ENCODE measurements around the gene GRIK5. TPM values are rescaled to one million over a fixed set of nuclear protein-coding genes. Genes with fewer than 3 reads are reported as not detected.
"Not testable (repeated sequence)": the region's sequence is repeated elsewhere in the genome, so short reads cannot be mapped to it uniquely, and the experiment has no call there.

GRIK5 gene
- polyA plus RNA-seq, 10 donors: 1.8 to 4.3 (median 3.1) TPM

DNA sequence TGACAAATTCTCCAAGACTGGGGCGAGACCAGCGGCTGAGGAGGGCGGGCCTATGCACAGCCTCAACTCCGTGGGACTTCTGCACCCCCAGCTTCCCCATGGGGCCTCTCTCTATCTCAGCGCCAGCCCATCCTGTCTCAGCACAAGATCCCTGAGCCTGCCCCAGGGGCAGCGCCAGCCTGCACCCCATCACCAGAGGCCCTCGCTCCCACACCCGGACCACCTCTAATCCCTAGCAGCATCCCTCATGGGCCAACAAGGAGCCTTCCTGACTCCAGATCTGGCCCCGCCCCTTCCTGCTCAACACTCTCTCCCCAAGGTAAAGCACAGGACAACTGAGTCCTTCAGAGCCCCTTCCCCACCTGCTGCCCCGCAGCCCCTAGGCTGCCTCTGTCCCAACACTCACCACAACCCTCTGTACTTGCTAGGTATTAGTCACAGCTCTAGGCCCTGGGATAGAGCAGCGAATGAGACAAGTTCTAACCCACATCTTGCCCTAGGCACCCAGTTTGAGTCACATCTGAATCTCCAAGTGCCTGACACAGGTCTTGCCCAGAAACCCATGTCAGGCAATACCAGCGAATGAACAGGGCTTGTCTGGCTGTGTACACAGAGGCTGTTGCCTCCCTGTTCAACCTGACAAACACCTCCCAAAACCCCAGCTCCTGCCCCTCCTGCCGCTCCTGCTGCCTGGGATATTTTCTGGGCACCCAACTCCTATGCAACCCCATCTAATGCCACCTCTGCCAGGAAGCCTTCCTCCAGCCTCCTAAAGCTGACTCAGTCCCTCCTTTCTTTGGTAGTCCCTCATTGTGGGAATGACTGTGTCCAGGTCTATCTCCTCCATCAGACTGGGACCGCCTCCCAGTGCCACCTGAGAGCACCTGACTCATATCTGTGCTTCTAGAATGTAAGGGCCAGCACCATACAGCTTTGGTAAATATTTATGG lies 18.6 kb downstream of the GRIK5 start:
- DNase-seq: no peak

DNA sequence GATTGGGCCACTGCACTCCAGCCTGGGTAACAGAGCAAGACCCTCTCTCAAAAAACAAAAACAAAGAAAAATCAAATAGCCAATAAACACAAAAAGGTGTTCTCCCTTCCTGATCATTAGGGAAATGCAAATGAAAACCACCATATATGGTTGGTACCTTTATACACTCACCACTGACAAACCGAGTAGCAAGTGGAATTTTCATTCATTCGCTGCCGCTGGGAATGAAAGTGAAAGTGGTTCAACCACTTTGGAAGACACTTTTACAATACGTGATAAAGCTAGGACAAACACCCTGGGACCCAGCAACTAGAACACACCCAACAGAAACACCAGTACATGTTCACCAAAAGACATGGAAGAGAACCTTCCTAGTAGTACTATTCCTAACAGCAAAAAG lies 21.0 kb downstream of the GRIK5 start:
- DNase-seq: no peak

DNA sequence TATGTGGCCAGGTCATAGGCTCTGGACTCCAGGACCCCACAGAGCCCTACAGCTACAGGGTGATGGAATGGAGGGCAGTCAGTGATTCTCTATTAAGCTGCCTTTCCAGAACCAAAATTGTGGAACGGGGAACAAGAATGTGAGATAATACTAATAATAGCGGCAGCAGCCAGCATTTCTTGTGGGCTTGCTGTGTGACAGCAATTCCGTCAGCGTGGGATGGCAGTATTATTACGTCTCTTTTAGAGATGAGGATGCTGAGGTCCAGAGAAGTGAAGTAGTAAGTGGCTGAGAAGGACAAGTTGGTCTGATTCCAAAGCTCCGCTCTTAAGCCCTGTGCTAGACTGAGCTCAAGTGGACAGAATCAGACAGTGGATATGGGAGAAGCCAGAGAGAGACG lies 24.4 kb downstream of the GRIK5 start:
- no peak for DNase-seq

DNA sequence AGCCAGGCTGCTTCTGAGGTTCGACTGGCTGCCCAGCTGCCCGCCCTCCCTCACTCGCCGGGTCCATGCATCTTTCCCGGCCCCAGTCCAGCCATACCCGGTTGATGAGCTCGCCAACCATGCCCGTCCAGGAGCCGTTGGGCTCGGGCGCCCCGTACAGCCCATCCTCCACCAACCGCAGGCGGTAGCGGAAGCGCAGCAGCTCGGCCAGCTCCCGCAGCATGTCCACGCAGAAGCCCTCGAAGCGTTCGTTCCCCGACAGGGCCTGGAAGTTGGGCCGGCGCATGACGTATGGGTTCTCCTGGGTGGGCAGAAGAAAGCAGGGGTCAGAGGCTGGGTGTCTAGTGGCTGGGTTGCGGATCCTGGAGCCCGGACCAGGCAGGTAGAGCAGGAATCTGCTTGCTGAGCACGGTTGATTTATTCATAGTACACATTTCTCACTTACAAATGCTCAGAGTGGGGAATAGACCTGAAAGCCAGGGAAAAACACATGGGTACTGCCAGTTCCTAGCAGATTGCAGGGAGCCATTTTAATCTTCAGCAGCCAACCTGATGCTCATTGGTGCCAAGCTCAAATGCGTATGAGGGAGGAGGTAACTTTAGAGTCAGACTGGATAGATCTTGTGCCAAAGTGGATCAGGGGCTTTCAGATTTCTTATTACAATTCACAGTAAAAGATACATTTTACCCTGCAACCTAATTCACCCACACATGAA lies 27.4 kb downstream of the GRIK5 start:
- no peak for DNase-seq

DNA sequence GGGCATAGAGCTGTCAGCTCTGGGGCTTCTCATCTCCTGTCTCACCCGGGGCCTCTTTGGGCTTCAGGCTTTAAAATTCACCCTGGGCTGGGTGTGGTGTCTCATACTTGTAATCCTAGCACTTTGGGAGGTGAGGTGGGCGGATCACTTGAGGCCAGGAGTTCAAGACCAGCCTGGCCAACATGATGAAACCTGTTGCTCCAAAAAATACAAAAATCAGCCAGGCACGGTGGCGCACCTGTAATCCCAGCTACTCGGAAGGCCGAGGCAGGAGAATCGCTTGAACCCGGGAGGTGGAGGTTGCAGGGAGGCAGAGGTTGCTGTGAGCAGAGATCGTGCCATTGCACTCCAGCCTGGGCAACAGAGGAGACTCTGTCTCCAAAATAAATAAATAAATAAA lies 29.5 kb downstream of the GRIK5 start:
- not testable (repeated sequence) for DNase-seq

DNA sequence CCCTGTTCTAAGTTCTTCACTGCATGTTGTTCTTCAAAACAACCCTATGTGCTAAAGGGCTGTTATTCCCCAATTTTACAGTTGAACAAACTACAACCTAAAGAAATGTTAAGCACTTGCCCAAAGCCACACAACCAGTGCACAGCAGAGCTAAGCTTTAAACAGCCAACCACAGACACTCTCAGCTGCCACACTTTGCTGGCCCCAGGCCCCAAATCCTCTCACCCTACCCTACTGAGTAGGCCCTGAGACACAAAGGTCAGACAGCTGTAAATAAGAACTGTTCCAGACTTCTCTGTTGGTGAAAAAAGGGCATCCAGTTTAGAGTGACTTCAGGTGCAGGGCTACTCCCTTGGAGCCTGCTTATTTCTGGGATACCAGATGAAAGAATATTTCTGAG lies 30.0 kb downstream of the GRIK5 start:
- DNase-seq: no peak

DNA sequence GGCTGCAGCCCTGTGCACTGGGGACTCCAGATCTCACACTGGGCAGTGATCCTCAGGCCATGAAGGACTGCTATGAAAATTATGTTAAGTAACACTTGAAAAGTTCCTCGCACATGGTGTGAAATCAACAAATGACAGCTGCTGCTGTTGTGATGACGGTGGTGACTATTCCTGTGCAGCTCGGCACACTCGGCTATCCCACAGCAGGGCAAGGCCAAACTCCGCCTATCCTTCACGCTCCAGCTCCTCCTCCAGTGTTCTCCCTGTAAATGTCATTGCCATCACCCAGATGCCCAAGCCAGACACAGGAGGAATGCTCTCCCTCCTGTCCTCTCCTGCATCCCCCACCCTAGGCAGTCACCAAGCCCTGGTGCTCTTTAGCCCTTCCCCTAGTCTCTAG lies 31.3 kb downstream of the GRIK5 start:
- peak; percentile 18 to 43 (median 24) for DNase-seq

DNA sequence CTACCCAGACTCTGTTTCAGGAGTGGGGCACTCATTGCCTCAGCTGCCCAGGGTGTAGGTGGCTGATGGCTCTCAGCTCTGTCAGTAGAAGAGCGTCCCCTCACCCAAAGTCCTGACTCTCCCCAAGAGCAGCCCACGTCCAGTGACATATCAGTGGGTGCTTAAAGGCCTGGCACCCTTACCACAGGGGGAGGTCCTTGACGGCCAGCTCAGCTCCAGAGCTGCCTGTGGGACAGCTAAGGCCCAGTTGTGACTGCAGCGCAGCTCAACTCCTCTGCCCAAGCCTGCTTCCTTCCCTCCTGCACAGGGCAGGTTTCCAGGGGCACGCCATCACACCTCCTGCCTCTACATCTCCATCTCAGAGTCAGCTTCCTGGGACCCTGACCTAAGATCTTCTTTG lies 32.4 kb downstream of the GRIK5 start:
- no peak for DNase-seq

DNA sequence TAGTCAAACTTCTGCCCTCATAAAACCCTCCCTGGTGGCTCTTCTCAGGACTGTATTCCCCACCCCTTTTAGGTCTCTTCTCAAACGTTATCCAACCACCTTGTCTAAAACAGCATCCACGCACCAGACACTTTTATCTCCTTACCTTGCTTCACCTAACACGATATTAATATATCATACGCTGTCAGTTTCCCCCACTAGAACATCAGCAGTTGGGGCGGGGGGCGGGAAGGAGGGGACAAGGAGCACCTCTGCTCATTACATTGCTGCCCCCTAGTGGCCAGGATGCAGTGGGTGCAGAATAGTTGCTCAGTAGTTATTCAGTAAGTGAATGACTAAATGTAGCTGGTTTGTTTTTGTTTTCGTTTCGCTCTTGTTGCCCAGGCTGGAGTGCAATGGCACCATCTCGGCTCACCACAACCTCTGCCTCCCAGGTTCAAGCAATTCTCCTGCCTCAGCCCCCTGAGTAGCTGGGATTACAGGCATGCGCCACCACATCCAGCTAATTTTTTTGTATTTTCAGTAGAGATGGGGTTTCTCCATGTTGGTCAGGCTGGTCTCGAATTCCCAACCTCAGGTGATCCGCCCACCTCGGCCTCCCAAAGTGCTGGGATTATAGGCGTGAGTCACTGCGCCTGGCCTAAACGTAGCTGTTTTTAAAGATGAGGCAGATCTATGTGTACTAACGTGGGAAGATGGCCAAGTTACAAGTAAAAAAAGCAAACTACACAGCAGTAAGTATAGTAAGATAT lies 35.2 kb downstream of the GRIK5 start:
- peak; percentile 49 to 73 (median 68) for DNase-seq

DNA sequence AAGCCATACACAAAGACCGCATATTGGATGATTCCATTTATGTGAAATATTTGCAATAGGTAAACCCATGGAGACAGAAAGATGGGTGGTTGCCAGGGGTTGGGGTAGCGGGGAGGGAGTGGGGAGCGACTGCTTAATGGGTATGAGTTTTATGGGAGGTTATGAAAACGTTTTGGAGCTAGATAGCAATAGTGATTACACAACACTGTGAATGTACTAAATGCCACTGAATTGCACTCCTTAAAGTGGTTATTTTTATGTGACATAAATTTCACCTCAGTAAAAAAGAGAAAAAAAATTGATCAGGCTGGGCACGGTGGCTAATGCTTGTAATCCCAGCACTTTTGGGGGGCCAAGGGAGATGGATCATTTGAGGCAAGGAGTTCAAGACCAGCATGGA lies 36.6 kb downstream of the GRIK5 start:
- no peak for DNase-seq

DNA sequence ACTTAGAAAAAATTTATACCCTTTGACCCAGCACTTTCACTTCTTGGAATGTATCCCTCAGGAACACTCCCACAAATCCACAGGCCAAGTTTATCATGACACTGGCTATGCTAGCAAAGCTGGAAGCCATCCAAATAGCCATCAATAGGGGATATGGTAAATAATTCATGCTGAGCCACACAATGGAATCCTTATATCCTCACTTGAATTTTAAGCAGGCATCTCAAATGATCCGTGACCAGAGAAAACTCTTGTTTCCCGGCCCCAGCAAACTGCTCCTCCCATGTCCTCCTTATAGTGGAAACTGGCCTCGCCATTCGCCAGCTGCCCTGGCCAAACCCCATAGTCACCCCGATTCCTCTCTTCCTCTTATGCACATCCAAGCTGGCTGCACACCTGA lies 37.6 kb downstream of the GRIK5 start:
- DNase-seq: peak; percentile 34 to 71 (median 40)

DNA sequence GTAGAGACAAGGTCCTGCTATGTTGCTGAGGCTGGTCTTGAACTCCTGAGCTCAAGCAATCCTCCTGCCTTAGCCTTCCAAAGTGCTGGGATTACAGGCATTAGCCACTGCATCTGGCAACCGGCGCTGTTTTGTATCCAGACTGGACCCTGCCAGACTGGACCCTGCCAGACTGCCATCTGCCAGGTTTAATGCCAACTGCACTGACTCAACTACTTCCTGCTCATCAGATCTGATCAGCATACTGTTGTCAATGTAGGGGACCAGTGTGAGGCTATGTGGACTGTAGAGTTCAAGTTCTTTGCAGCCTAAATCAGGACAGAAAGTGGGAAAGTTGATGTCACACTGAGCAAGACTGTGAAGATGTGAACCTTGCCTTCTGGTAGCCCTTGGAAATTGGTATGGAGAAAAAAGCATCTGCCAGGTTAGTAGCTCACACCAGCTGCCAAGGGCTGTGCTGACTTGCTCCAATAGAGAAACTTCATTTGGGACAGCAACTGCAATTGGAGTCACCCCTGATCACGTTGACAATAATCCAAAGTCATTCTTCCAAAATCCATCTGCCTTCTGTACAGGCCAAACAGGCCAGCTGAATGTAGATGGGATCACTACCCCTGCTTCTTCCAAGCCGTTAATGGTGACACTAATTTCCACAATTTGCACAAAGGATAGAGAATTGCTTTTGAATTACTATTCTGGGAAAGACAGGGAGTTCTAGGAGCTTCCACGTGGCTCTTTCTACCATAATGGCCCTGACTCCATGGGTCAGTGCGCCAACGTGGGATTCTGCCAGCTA lies 39.2 kb downstream of the GRIK5 start:
- DNase-seq: peak; percentile 18 to 53 (median 22)

DNA sequence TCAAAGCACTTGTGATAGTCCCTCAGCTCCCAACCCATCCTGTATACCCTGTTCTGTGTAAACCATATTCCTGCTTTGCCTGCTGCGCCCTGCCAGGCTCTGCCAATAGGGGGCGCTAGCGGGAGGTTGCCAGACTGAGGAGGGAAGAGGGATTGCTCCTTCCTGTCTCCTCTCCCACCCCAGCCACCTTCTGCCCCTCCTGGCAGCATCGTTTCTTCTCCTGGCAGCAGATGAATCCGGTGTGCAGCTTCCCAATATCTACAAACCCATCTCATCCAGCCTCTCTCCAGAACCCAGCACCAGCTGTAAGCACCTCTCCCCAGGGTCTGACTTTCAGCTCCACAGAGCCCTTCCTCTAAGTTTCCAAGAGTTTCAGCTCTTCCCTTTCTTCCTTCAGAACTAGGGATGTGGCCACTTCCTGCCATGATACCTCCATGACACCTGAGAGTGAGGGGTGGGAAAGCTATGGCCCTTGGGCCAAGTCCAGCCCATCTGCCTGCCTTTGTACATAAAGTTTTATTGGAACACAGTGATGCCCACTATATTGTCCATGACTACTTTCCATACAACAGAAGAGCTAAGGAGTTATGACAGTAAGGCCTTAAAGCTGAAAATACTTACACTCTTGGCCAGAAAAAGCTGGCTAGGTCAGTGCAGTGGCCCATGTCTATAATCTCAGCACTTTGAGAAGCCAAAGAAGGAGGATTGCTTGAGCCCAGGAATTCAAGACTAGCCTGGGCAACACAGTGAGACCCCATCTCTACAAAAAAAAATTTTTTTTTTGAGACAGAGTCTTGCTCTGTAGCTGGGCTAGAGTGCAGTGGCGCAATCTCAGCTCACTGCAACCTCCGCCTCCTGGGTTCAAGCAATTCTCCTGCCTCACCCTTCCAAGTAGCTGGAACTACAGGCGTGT lies 41.4 kb downstream of the GRIK5 start:
- no peak for DNase-seq

DNA sequence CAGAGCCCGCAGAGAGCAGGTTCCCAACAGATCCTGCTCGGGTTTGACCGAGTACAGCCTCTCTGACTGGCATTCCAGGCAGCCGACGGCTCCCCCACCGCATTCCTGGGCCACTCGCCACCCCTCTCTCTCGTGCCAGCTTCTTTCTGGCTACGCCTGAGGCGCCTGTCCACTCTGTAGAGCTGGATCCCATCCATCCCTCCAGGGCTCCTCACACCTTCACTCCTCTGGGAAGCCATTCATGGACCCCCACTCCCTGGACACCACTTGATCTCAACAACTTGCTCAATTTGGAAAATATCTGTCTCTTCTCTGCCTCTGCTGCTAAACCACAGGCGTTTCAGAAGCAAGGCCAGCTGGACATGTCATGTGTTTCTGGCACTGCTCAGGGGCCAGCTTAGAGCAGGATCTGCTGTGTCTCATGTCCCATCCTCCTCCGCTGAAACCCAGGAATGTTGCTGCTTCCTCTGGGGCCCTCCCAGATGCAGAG lies 45.3 kb downstream of the GRIK5 start:
- DNase-seq: peak; percentile 15 to 63 (median 38)

DNA sequence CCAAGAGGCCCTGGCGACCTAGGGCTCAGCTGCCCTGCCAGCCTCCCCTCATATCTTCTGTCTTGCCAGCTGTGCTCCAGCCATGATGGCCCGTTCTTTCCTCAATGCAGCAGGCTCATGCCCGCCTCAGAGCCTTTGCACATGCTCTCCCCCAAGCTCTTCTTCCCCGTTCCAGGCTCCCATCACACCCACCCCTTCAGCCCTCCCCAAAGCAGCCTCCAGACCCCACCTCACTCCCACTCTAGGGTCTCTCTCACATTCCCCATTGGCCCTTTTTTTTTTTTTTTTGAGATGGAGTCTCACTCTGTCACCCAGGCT lies 46.1 kb downstream of the GRIK5 start:
- no peak for DNase-seq

DNA sequence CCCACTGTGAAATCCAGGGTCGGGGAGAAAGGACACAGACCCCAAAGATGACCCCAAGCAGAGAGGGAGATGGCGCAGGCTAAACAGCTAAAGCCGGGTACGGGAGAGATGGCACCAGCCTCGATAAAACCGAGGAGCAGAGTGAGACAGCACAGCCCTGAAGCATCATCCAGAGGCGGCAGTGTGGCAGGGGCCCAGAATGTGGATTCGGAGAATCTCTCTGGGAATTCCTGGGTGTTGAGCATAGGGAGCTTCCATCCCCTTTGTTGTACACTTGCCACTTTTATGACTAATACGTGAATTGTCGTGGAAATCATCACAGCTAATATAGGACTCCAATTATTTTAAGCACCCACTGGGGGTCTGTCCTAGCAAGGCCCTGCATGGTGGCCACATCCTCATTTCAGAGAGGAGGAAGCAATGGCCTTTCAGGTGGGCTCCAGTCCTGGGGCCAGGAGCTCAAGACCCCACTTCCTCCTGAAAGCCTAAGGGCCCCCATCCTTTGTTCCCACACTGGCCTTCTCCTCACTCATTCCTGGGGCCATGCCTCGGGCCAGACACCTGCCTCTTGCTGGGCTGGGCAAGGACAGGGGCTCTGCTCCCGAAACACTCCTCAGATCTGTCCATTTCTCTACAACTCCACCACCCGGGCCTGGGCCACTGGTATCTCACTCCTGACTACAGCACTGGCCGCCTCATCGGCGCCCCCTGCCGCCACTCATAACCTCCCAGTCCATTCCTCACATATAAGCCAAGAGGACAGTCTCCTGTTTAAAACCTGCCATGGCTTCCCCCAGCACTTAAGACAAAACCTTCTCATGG lies 46.7 kb downstream of the GRIK5 start:
- DNase-seq: no peak

DNA sequence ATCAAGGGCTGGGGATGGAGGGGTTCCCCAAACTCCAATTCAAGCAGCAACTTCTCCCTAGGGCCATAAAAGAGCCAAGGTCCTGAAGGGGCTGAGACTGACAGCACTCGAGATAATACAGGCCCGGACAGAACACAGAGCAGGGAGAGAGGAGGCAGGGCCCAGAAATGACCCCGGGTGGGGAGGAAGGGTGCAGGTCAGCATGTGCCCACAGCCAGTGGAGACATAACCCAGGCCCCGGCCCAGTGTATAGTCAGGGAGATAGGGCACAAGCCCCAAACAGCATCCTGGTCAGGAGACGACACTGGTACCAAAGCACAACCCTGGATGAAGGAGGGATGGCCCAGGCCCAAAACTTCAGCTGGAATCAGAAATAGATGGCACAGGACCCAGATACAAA lies 47.4 kb downstream of the GRIK5 start:
- DNase-seq: no peak

DNA sequence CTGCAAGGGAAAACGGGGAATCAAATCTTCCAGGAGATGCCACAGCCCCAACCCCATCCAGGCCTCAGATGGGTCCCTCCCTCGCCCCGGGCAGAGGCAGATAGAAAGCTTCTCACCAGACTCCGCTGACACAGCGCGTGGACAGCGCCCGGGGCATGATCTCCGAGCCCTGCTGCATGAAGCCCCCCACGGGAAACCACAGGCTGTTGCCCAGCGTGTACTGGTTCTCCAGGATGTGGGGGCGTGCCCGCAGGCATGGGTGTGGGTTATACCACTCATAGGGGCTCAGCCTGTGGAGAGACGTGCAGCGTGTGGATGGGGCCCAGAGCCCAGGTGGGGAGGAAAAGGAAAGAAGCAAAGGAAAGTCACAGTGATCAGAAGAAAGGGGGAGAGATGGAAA lies 48.8 kb downstream of the GRIK5 start:
- no peak for DNase-seq

DNA sequence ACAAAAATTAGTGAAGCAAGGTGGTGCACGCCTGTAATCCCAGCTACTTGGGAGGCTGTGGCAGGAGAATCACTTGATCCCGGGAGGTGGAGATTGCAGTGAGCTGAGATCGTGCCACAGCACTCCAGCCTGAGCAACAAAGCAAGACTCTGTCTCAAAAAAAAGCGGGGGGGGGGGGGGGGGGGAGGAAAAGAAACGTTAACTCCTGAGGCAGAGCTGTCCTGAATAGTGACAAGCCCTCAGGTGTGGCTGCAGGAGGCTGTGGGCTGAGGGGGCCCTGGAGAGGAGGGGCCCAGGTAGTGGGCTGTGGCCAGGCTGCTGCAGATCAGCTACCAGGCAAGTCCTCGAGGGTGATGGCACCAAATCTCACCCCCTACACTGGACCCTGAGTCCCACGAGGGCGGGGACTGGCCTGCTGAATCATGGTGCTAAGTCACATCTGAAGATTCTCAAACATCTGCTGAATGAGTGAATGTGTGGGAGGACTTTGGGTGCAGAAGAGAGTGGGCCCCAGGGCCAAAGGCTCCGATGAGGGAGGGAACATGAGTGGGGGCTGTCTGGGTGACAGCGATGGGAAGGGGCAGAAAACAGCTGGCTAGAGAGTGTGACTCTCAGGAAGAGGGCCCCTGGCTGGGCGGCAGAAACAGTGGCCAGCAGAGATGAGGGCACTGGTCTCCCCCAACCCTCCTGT lies 51.4 kb downstream of the GRIK5 start:
- no peak for DNase-seq
